Bronchial epithelial cell (primary cell): ENCODE measurements around the gene SCRN2. TPM values are rescaled to one million over a fixed set of nuclear protein-coding genes. Genes with fewer than 3 reads are reported as not detected.
A peak's percentile ranks its signal among the peaks of the same experiment; 100 is the strongest.

Source experiments
- DNase-seq: peaks from one replicate; pipeline ENCODE4 v3.0.0-alpha.2; 2010; ENCODE audit warnings: low read depth
- FAIRE-seq: peaks from 2 replicates; lab custom pipeline; 2011; peaks lifted over from hg19 to GRCh38; lab: Jason Lieb, UNC
- H3K27me3 ChIP-seq: 2 replicates; pipeline ENCODE4 v1.5.1; 2011; ENCODE audit warnings: low read length; ENCODE audit not compliant: control insufficient read depth, insufficient read depth
- H3K36me3 ChIP-seq: 2 replicates; pipeline ENCODE4 v1.5.1; 2011; ENCODE audit warnings: low read length; ENCODE audit not compliant: control insufficient read depth, insufficient read depth
- H3K4me3 ChIP-seq: 2 replicates; pipeline ENCODE4 v1.5.1; 2011; ENCODE audit warnings: mild to moderate bottlenecking, low read depth, low read length, control low read depth
- CTCF ChIP-seq: IDR thresholded peaks from 2 replicates; pipeline ENCODE4 v1.5.1; 2011; ENCODE audit warnings: mild to moderate bottlenecking, moderate library complexity, low read length, control low read depth, inconsistent platforms; ENCODE audit not compliant: insufficient read depth, severe bottlenecking
- total RNA-seq: library from RNA; depleted of rRNA; stranded (reverse); fragments of >200 nt; gene quantifications from 2 replicates; pipeline ENCODE4 v1.2.1, GENCODE V29; 2014

Gene SCRN2
- total RNA-seq, 1 donor from 2014 or later = 23.7 TPM

DNA sequence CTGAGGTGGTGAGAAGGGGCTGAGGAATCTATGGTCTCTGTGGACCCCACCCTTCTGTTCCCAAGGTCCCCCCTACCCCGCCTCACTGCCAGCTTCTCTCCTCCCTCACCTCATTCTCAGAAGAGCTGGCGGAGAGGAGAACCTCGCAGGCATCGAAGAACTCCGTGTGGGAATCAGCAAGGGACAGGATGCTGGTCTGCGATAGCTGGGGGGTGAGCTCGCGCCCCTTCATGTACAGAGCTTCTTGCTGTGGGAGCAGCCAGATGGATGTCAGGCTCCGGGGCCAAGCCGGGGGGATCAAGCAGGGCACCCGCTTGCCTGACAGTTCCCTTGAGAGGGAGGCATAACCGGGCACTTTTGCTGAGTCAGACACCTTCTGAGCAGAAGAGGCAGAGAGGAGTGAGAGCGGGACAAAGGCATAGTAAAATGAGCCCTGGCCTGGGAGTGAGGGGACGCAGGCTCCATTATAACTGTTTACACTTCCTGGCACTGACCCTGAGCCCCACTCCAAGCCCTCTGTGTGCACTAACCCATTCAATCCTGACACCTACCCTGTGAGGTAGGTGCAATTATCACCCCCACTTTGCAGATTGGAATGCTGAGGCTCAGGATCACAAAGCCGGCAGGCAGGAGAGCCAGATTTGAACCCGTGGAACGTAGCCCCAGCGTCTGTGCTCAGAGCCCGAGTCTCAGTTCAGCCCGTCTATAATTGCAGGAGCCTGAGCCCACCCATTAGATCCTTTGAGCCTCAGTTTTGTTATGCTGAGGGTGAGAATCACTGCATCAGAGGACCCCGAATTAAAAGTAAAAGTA lies 25.8 kb downstream of the SCRN2 start:
- peaks cover 18% of the 10 kb centered on the region for H3K36me3 ChIP-seq

GRCh38 chr17:47813512-47814031 lies 27.5 kb downstream of the SCRN2 start:
- DNase-seq = no peak
- no peak for TF ChIP-seq CTCF
- Histone ChIP-seq H3K4me3 (no peak overlapping the region), H3K36me3 (peaks cover 15% of the 10 kb centered on the region), H3K27me3 (no peaks in the 10 kb centered on the region)
- FAIRE-seq = no peak

More for the DNA sequence above, 25.8 kb downstream of the SCRN2 start:
- Histone ChIP-seq H3K4me3 (no peak overlapping the region), H3K27me3 (no peaks in the 10 kb centered on the region)
- TF ChIP-seq CTCF = no peak
- peak; percentile 43 for FAIRE-seq
- DNase-seq = no peak

- Histone ChIP-seq H3K27me3 (no peaks in the 10 kb centered on the region), H3K36me3 (peaks cover 12% of the 10 kb centered on the region), H3K4me3 (no peak overlapping the region)
- no peak for FAIRE-seq
- TF ChIP-seq CTCF = no peak
- no peak for DNase-seq
Measured at GRCh38 chr17:47813077-47813476, 28.0 kb downstream of the SCRN2 start.

GRCh38 chr17:47812146-47812920 lies 28.7 kb downstream of the SCRN2 start:
- peaks cover 19% of the 10 kb centered on the region for H3K36me3 ChIP-seq
- FAIRE-seq (peak; percentile 13), DNase-seq (no peak)
- no peaks in the 10 kb centered on the region for H3K27me3 ChIP-seq
- no peak overlapping the region for H3K4me3 ChIP-seq
- TF ChIP-seq CTCF = no peak

GRCh38 chr17:47811709-47812108 lies 29.4 kb downstream of the SCRN2 start:
- DNase-seq (no peak), FAIRE-seq (no peak)
- TF ChIP-seq CTCF = no peak
- peaks cover 23% of the 10 kb centered on the region for H3K36me3 ChIP-seq
- H3K27me3 ChIP-seq = no peaks in the 10 kb centered on the region
- no peak overlapping the region for H3K4me3 ChIP-seq
